Tibial nerve (tissue), 4 donors: ENCODE results near the gene NR4A2.

Source experiments
- CTCF ChIP-seq, 5 experiments: fragments of 200-600 bp in 3 of 5; fragments of 450-650 bp in 2 of 5; sonication (generic) in 3 of 5; IDR thresholded peaks; one replicate each; pipeline ENCODE4 v1.5.1; 2016 to 2019; ENCODE audit warnings: antibody characterized with exemption in 5 of 5, mild to moderate bottlenecking in 3 of 5, moderate library complexity in 2 of 5
- EP300 ChIP-seq, 2 donors: sonication (generic); formaldehyde crosslinking; IDR thresholded peaks; one replicate each; pipeline ENCODE4 v1.6.1; 2017; ENCODE audit warnings: antibody characterized with exemption in 2 of 2, mild to moderate bottlenecking in 1 of 2
- POLR2A ChIP-seq, 2 donors: fragments of 450-650 bp; IDR thresholded peaks; one replicate each; pipeline ENCODE4 v1.6.1; 2017; ENCODE audit warnings: antibody characterized with exemption in 2 of 2, mild to moderate bottlenecking in 2 of 2, moderate library complexity in 2 of 2

DNA sequence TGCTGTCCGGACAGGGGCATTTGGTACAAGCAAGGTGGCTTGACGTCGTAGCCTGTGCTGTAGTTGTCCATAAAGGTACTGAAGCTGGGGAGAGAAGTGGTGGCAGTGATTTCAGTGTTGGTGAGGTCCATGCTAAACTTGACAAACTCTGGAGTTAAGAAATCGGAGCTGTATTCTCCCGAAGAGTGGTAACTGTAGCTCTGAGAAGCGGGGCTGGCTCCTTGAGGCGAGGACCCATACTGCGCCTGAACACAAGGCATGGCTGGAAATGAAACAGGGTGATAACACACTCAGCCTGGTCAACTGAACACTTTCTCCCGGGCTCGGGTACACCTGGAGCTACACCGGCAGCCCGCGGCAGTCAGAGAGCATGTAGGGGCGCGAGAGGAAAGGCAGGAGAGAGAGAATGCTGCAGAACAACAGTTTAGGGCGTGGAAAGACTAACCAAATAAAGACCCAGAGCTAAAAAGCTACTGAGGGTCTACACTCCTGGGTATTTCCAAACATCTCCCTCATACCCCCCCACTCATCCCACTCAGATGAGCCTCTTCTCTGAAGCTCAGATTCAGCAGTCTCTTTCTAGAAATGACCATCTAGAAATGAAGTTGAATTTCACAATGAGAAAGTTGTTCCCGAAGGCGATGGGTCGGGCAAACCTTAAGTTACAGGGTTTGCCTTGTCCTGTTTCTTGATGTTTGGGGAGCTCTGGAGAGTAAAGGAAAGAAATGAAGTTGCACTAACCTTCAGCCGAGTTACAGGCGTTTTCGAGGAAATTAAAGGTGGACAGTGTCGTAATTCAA lies 2.4 kb downstream of the NR4A2 start:
- TF ChIP-seq POLR2A (IDR thresholded peaks at IDR 0.05) (no peak), CTCF (IDR thresholded peaks at IDR 0.05) (peak in 1 of 5 experiments; percentile 8), EP300 (IDR thresholded peaks at IDR 0.05) (peak in 1 of 2 donors; percentile 3)
